Activated naive CD4-positive, alpha-beta T cell treated with anti-CD3 and anti-CD28 coated beads, Interleukin-2, amount 50 U/mL, for 24 hours (primary cell): ENCODE data around the gene ABCC1.

ENCODE experiments used
- H3K27ac Mint-ChIP-seq: one replicate; pipeline ENCODE4 v1.8.0; 2021; ENCODE audit warnings: mild to moderate bottlenecking, mixed read lengths
- H3K27me3 Mint-ChIP-seq: one replicate; pipeline ENCODE4 v1.8.0; 2021; ENCODE audit warnings: mixed read lengths
- H3K36me3 Mint-ChIP-seq: one replicate; pipeline ENCODE4 v1.8.0; 2021; ENCODE audit warnings: mixed read lengths
- H3K4me1 Mint-ChIP-seq: one replicate; pipeline ENCODE4 v1.8.0; 2021; ENCODE audit warnings: mixed read lengths
- H3K4me3 Mint-ChIP-seq: one replicate; pipeline ENCODE4 v1.8.0; 2021; ENCODE audit warnings: mild to moderate bottlenecking, mixed read lengths
- H3K9me3 Mint-ChIP-seq: one replicate; pipeline ENCODE4 v1.8.0; 2021; ENCODE audit warnings: mixed read lengths

ABCC1 gene

DNA sequence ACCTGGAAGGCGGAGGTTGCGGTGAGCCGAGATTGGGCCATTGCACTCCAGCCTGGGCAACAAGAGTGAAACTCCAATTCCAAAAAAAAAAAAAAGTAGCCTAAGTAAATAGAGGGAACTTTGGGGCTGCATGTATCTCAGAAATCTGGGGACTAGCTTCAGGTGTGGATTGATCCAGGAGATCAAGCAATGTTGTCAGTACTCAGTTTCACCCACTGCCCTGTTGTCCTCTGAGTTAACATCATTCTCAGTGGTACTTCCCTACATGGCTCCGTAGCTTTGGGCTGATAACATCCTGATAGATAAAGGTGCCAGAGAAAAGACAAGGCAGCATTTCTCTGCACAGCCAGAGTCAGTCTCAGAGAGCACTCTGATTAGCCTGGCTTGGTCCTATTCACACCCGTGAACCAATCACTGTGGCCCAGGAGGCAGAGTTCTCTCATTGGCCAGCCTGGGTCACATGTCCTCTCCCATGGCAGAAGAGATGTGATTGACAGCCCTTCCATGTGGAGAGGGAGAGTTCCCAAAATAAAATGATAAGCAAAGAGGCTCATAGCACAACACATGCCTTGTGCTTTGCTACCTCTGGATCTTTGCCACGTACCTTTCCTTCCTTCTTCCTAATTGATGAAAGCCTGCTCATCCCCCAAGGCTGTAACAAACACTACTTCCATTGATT, 99.6 kb downstream of the ABCC1 start:
- Mint-ChIP-seq H3K36me3 (peaks cover 11% of the 10 kb centered on the region), H3K4me1 (no peaks in the 10 kb centered on the region), H3K9me3 (no peaks in the 10 kb centered on the region), H3K27ac (no peak overlapping the region), H3K4me3 (no peak overlapping the region), H3K27me3 (no peaks in the 10 kb centered on the region)

DNA sequence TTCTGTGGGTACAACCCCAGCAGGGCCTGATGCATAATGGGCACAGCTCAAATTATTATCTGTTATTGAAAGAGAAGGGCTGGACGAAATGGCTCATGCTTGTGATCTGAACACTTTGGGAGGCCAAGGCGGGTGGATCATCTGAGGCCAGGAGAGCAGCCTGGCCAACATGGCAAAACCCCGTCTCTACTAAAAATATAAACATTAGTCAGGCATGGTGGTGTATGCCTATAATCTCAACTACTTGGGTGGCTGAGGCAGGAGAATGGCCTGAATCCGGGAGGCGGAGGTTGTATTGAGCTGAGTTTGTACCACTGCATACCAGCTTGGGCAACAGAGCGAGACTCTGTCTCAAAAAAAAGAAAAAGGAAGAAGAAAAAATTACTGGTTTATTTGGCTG, 100.7 kb downstream of the ABCC1 start:
- H3K4me3 Mint-ChIP-seq, result no peak overlapping the region
- no peaks in the 10 kb centered on the region for H3K4me1 Mint-ChIP-seq
- no peaks in the 10 kb centered on the region for H3K9me3 Mint-ChIP-seq
- H3K36me3 Mint-ChIP-seq, result peaks cover 13% of the 10 kb centered on the region
- no peaks in the 10 kb centered on the region for H3K27me3 Mint-ChIP-seq
- H3K27ac Mint-ChIP-seq, result no peak overlapping the region

DNA sequence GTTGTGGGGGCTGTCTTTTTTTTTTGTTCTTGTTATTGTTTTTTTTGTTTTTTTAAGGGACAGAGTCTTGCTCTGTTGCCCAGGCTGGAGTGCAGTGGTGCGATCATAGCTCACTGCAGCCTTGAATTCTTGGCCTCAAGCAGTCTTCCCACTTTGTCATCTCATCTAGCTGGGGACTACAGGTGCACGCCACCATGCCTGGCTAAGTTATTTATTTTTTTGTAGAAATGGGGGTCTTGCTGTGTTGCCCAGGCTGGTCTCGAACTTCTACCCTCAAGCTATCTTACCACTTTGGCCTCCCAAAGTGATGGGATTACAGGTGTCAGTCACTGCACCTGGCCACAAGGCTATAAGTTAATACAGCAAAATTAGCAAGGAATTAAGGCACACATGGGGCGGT, 101.7 kb downstream of the ABCC1 start:
- no peak overlapping the region for H3K27ac Mint-ChIP-seq
- no peaks in the 10 kb centered on the region for H3K9me3 Mint-ChIP-seq
- H3K4me3 Mint-ChIP-seq, result no peak overlapping the region
- no peaks in the 10 kb centered on the region for H3K27me3 Mint-ChIP-seq
- H3K36me3 Mint-ChIP-seq, result peaks cover 13% of the 10 kb centered on the region
- H3K4me1 Mint-ChIP-seq, result no peaks in the 10 kb centered on the region

DNA sequence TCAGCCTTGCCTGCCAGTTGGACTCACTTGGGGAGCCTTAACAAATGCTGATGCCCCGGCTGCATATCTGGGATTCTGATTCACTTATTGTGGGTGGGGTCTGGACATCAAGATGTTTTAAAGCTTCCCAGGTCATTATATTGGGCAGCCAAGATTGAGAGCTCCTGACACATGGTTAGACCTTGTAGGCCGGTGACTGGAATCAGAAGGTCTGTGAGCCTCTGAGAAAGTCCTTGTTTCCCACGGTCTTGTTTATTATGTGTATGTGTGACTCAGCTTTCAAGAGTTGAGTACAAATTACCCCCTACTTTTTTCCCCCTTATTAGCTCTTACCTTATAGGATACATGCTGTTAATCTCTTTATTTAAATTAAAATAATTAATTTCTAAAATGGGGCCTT, 103.5 kb downstream of the ABCC1 start:
- Mint-ChIP-seq H3K4me3 (no peak overlapping the region), H3K36me3 (peaks cover 18% of the 10 kb centered on the region), H3K27me3 (no peaks in the 10 kb centered on the region), H3K27ac (no peak overlapping the region), H3K4me1 (no peaks in the 10 kb centered on the region), H3K9me3 (no peaks in the 10 kb centered on the region)

DNA sequence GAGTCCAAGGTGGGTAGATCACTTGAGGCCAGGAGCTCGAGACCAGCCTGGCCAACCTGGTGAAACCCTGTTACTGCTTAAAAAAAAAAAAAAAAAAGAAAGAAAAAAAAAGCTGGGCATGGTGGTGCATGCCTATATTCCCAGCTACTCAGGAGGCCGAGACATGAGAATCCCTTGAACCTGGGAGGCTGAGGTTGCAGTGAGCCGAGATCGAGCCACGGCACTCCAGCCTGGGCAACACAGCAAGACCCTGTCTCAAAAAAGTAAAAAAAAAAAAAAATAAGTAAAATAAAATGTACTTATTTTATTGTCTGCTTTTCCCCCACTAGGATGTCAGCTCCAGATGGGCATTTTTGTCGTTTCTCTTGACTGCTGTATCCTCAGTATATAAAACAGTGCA, 107.7 kb downstream of the ABCC1 start:
- Mint-ChIP-seq H3K27me3 (no peaks in the 10 kb centered on the region), H3K4me1 (peaks cover 11% of the 10 kb centered on the region), H3K36me3 (peaks cover 15% of the 10 kb centered on the region), H3K27ac (no peak overlapping the region), H3K9me3 (no peaks in the 10 kb centered on the region), H3K4me3 (no peak overlapping the region)

DNA sequence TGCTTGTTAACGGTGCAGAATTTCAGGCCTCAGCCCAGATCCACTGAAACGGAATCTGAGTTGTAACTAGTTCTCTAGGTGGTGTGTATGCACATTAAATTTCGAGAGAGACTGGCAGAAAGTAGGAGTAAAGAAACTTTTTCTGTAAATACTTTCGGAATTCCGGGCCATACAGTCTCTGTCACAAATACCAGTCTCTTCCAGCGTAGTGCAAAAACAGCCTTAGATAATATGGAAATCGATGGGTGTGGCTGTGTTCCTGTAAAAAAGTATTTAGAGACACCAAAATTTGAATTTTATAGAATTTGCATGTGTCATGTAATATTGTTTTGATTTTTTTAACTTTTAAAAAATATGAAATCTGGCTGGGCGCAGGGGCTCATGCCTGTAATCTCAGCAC, 109.7 kb downstream of the ABCC1 start:
- Mint-ChIP-seq H3K4me1 (peaks cover 14% of the 10 kb centered on the region), H3K27me3 (no peaks in the 10 kb centered on the region), H3K4me3 (no peak overlapping the region), H3K9me3 (no peaks in the 10 kb centered on the region), H3K36me3 (peaks cover 15% of the 10 kb centered on the region), H3K27ac (no peak overlapping the region)

DNA sequence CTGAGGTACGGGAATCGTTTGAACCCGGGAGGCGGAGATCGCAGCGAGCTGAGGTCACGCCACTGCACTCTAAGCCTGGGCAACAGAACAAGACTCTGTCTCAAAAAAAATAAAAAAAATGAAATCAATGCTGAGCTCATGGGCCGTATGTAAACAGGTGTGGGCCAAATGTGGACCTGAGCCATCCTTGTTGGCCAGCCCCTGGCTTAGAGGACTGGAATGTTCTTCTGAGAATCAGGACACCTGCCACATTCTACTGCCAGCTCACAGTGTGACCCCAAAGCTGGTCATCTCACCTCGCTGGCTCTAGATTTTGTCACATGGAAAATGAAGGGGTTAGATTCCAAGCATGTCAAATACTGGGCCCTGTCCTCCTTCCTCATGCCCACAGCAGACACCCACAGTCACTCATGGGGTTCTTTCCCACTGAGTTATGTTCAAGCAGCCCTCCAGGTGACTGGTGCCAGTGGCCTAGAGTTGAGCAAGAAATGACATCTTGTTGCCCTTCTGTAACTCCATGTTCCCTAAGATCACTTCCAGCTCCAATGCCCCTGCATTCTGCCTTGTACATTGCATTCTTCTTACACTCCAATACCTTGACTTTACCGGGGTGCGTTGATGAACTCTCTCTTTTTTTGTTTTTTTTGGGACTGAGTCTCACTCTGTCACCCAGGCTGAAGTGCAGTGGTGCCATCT, 110.6 kb downstream of the ABCC1 start:
- no peaks in the 10 kb centered on the region for H3K27me3 Mint-ChIP-seq
- H3K27ac Mint-ChIP-seq, result no peak overlapping the region
- no peaks in the 10 kb centered on the region for H3K9me3 Mint-ChIP-seq
- H3K4me1 Mint-ChIP-seq, result peaks cover 14% of the 10 kb centered on the region
- no peak overlapping the region for H3K4me3 Mint-ChIP-seq
- H3K36me3 Mint-ChIP-seq, result peaks cover 21% of the 10 kb centered on the region

DNA sequence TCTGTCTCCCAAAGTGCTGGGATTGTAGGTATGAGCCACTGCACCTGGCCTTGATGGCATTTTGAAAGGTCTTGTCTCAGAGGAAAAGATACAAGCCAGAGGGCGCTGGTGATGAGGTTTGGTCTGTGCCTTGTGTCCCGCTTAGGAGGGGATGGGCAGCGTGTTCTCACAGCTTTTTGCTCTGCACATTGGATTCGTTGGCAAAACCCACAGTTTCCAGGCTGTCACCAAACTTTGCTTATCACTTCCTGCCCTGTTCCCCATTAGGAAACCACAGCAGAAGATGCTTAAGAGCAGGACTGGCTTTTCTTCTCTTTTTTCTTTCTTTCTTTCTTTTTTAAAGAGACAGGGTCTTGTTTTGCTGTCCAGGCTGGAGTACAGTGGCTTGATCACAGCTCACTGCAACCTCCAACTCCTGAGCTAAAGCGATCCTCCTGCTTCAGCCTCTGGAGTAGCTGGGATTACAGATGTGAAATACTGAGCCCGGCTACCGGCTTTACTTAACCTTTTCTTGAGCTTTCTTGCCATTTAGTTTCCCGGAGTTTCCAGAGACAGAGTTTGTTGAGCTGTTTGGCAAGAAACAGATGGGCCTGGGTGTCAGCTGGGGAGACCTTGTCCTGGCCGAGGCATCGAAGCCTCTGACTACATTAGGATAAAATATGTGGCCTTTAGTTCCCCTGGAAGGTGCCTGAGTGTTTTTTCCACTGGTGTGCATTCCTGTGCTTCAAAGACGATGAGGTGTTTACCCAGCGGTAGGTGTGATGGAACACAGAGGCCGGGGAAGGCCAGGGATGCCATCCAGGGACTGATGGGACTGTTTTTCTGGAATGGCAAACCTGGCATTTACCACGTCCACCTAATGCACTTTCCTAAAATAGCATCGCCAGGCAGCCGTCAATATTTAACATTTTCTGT, 112.9 kb downstream of the ABCC1 start:
- no peaks in the 10 kb centered on the region for H3K27me3 Mint-ChIP-seq
- peaks cover 14% of the 10 kb centered on the region for H3K4me1 Mint-ChIP-seq
- H3K9me3 Mint-ChIP-seq, result no peaks in the 10 kb centered on the region
- H3K4me3 Mint-ChIP-seq, result no peak overlapping the region
- no peak overlapping the region for H3K27ac Mint-ChIP-seq
- peaks cover 18% of the 10 kb centered on the region for H3K36me3 Mint-ChIP-seq

DNA sequence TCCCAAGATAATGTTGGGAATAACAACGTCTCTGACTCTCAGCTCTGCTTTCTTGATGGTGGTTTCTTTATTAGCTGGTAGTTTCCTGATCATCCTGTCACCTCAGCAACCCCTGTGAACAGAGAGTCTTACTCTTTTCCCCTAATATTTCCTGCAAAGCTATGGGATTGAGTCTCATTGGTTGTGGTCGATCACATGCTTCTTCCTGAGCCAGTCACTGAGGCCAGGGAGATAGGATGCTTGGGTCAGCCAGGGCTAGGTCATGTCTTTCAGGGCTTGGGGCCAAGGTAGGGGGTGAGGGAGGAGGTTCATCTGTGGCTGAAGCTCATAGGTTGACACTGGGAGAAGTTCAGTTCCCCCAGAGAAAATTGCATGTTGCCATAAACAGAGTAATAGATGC, 114.3 kb downstream of the ABCC1 start:
- no peaks in the 10 kb centered on the region for H3K27me3 Mint-ChIP-seq
- no peak overlapping the region for H3K4me3 Mint-ChIP-seq
- peaks cover 14% of the 10 kb centered on the region for H3K4me1 Mint-ChIP-seq
- no peaks in the 10 kb centered on the region for H3K9me3 Mint-ChIP-seq
- peak overlapping the region; percentile 3 for H3K27ac Mint-ChIP-seq
- H3K36me3 Mint-ChIP-seq, result peaks cover 17% of the 10 kb centered on the region

DNA sequence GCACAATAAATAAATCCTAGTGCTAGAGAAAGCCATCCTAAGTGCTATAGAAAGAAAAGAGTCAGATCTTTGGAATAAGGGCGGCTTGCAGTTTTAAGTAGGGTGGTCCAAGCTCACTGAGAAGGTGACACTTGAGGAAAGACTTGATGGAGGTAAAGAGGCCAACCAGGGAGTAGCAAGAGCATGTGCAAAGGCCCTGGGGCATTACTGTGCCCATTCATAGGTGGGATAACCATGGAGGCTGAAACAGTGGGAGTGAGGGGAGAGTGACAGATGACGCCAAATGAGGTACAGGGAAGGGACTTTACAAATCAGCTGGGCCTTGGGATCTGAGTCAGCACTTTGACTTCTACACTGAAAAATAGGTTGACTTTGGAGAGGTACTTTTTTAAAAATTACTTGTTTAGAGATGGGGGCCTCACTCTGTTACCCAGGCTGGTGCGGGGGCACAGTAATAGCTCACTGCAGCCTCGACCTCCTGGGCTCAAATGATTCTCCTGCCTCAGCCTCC, 115.5 kb downstream of the ABCC1 start:
- Mint-ChIP-seq H3K4me3 (no peak overlapping the region), H3K36me3 (peaks cover 20% of the 10 kb centered on the region), H3K4me1 (peaks cover 14% of the 10 kb centered on the region), H3K27ac (no peak overlapping the region), H3K27me3 (no peaks in the 10 kb centered on the region), H3K9me3 (no peaks in the 10 kb centered on the region)

DNA sequence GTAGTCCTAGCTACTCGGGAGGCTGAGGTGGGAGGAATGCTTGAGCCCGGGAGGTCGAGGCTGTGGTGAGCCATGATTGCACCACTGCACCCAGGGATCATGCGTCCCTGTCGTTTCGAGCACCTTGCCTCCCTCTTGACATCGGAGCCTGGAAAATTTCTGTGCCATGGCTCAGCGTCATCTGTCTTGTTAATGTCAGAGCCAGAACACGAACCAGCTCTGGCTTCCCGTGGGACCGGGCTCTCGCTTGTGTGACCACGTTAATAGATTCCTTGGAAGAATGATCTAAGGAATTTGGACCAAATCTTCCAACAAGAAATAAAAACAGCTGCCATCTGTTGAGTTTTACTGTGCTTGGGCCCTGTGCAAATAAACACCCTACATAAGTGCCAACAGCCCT, 117.7 kb downstream of the ABCC1 start:
- Mint-ChIP-seq H3K36me3 (peaks cover 15% of the 10 kb centered on the region), H3K27ac (no peak overlapping the region)

DNA sequence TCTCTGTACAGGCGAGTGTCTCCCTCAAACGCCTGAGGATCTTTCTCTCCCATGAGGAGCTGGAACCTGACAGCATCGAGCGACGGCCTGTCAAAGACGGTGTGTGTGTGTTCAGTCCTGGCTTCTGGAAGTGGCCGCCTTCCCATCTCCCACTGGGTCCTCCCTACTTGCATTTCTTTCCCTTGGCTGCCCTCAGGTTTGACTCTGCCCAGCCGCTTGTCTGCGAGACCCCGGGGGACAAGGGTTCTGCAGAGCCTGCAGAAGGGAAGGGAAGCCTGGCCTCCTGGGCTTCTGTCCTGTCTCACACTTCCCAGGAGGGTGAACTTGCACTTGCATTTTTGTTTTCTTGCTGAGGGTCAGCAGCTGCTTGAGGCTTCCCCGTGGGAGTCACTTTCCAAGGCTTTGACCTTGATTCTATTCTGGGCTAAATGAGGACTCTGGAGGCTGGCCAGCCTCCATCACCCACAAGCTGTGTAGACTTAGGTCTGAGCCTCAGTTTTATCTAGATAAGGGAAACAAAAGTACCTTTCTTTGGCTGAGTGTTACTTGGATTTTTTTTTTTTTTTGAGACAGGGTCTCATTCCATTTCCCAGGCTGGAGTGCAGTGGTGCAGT, 122.3 kb downstream of the ABCC1 start:
- H3K4me3 Mint-ChIP-seq, result no peak overlapping the region
- no peaks in the 10 kb centered on the region for H3K9me3 Mint-ChIP-seq
- H3K36me3 Mint-ChIP-seq, result peaks cover 8% of the 10 kb centered on the region
- no peaks in the 10 kb centered on the region for H3K4me1 Mint-ChIP-seq
- no peaks in the 10 kb centered on the region for H3K27me3 Mint-ChIP-seq
- H3K27ac Mint-ChIP-seq, result no peak overlapping the region

More for the DNA sequence above, 117.7 kb downstream of the ABCC1 start:
- H3K9me3 Mint-ChIP-seq, result no peaks in the 10 kb centered on the region
- H3K4me3 Mint-ChIP-seq, result no peak overlapping the region
- H3K27me3 Mint-ChIP-seq, result no peaks in the 10 kb centered on the region
- H3K4me1 Mint-ChIP-seq, result peaks cover 3% of the 10 kb centered on the region

DNA sequence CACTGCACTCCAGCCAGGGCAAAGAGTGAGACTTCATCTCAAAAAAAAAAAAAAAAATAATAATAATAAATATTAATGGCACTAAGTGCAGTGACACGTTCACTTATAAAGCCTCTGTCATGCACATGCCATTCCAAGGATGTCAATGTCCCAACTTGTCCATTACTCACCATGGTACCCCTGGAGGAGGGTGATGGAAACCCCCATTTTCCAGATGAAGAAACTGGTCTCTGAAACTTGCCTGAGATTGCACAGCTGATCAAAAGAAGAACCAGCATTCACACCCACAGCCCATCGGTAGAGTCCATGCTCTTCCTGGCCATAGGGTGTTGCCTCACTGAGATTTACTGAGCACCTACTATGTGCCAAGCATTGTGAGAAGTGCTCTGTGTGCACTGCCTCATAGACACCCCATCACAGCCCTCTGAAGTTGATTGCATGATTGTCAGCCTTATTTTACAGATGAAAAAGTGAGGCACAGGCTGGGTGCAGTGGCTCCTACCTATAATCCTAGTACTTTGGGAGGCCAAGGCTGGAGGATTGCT, 123.7 kb downstream of the ABCC1 start:
- H3K36me3 Mint-ChIP-seq, result peaks cover 13% of the 10 kb centered on the region
- H3K9me3 Mint-ChIP-seq, result no peaks in the 10 kb centered on the region
- no peaks in the 10 kb centered on the region for H3K27me3 Mint-ChIP-seq
- no peak overlapping the region for H3K27ac Mint-ChIP-seq
- H3K4me1 Mint-ChIP-seq, result no peaks in the 10 kb centered on the region
- no peak overlapping the region for H3K4me3 Mint-ChIP-seq

DNA sequence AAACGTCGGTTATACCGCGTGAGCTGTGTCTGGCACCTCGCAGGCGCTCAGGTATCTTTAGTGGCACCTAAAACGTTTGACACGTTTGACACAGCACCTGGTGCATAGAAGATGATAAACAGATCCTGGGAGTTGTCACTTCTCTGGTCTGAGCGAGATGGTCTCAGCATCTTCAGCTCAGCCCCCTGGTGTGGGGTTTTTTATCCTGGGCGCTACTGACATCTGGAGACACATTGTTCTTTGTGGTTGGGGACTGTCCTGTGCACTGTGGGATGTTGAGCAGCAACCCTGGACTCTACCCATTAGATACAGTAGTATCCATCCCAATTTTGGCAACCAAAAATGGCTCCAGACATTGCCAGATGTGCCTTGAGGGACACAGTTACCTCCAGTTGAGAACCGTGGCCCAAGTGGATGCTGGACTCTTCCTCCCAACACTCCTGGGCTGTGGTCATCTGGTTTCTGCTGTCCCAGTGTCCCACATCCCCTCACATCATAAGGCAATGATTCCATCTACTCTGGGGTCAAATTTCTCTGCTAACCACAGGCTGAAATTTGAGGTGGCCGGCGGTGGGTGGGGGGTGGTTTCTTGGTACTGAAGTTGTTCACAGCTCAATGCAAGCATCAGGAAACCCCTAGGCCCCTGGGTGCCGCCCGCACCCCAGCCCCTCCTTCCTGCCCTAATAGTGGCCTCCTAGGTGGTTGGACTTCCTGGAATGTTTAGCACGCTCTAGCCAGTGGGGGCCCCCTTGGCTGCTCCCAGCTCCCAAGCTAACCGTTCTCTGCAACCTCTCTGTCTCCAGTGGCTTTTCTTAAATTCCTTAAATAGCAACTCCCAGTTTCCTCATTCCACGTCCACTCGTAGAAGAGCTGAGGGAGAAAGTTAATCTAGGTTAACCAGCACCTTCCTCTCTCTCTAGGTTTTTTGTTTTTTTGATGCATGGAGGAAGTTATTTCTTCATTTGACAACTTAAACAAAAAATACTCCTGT, 124.8 kb downstream of the ABCC1 start:
- Mint-ChIP-seq H3K4me1 (no peaks in the 10 kb centered on the region), H3K9me3 (no peaks in the 10 kb centered on the region), H3K4me3 (no peak overlapping the region), H3K36me3 (peaks cover 14% of the 10 kb centered on the region), H3K27me3 (no peaks in the 10 kb centered on the region), H3K27ac (peak overlapping the region; percentile 68)
